HepG2 (cell line): ENCODE results near the gene JUND. TPM values are rescaled to one million over a fixed set of nuclear protein-coding genes. Genes with fewer than 3 reads are reported as not detected.

ENCODE experiments used
- ATAC-seq: fragments of 200-7000 bp; cut with Tn5 transposase; 3 replicates; pipeline ENCODE4 v1.9.1; 2020; ENCODE audit warnings: mild to moderate bottlenecking, moderate library complexity
- BruUV-seq: library from RNA; stranded (reverse); fragments of 400-500 nt; replicated peaks from 2 replicates; lab custom pipeline; 2021; lab: Mats Ljungman, UMichigan
- CTCF ChIA-PET: fragments of 300-600 bp; formaldehyde crosslinking; extraction: SDS; loops from one replicate; lab custom pipeline; 2021; ENCODE audit warnings: low total read pairs, inconsistent platforms, low intra/inter-chr PET ratio; lab: Yijun Ruan, JAX
- POLR2A ChIA-PET: fragments of 350-600 bp; sonication (Branson Sonifier 250); formaldehyde crosslinking; loops from one replicate; lab custom pipeline; 2020; ENCODE audit warnings: antibody characterized with exemption, inconsistent platforms; lab: Yijun Ruan, JAX
- DNase-seq: peaks from one replicate; pipeline ENCODE4 v3.0.0-alpha.2; 2015; ENCODE audit warnings: low spot score
- FAIRE-seq: peaks from 3 replicates; lab custom pipeline; 2011; peaks lifted over from hg19 to GRCh38; lab: Jason Lieb, UNC
- H2AFZ ChIP-seq: one replicate; pipeline ENCODE4 v1.6.1; 2011; ENCODE audit warnings: low read length, inconsistent platforms
- H3K27ac ChIP-seq: fragments of 300-600 bp; 3 replicates; pipeline ENCODE4 v1.8.0; 2011; ENCODE audit warnings: mixed run types, mild to moderate bottlenecking, mixed read lengths, low read length, inconsistent platforms; ENCODE audit not compliant: insufficient read depth; ENCODE audit errors: extremely low read length
- H3K27me3 ChIP-seq, 2 experiments: fragments of 200-600 bp in 1 of 2; 2 replicates in 1 of 2; 3 replicates in 1 of 2; pipeline versions ENCODE4 v1.6.0 to v1.8.0; 2011; ENCODE audit warnings: low read length in 2 of 2, mild to moderate bottlenecking in 2 of 2, moderate library complexity in 2 of 2, inconsistent platforms in 1 of 2; ENCODE audit not compliant: insufficient read depth in 2 of 2, control insufficient read depth in 1 of 2
- H3K36me3 ChIP-seq, 2 experiments: fragments of 200-600 bp in 1 of 2; replicated peaks in 1 of 2; 2 replicates in 1 of 2; 3 replicates in 1 of 2; pipeline versions ENCODE4 v1.5.1 to v1.8.0; 2011; ENCODE audit warnings: low read length in 2 of 2, inconsistent platforms in 1 of 2; ENCODE audit not compliant: insufficient read depth in 2 of 2, control insufficient read depth in 1 of 2
- H3K4me1 ChIP-seq: 2 replicates; pipeline ENCODE4 v1.5.1; 2012; ENCODE audit warnings: low read length, inconsistent platforms; ENCODE audit not compliant: insufficient read depth
- H3K4me2 ChIP-seq: 2 replicates; pipeline ENCODE4 v1.6.0; 2011; ENCODE audit warnings: low read depth, low read length, inconsistent platforms
- H3K4me3 ChIP-seq, 3 experiments: fragments of 200-600 bp in 1 of 3; sonication (generic), shearing (Covaris generic) in 1 of 3; replicated peaks in 1 of 3; 2 replicates each; pipeline ENCODE4 v1.5.1; 2011 to 2016; ENCODE audit warnings: low read length in 3 of 3, inconsistent platforms in 2 of 3, low read depth in 2 of 3, mild to moderate bottlenecking in 2 of 3, control low read depth in 1 of 3, mixed read lengths in 1 of 3; ENCODE audit not compliant: insufficient read depth in 1 of 3
- H3K79me2 ChIP-seq: one replicate; pipeline ENCODE4 v1.6.1; 2011; ENCODE audit warnings: low read length, inconsistent platforms; ENCODE audit not compliant: insufficient read depth
- H3K9ac ChIP-seq: 2 replicates; pipeline ENCODE4 v1.6.0; 2011; ENCODE audit warnings: mild to moderate bottlenecking, low read depth, low read length, inconsistent platforms; ENCODE audit not compliant: insufficient read depth
- H3K9me3 ChIP-seq: 2 replicates; pipeline ENCODE4 v1.5.1; 2012; ENCODE audit warnings: mild to moderate bottlenecking, low read length
- H4K20me1 ChIP-seq: 2 replicates; pipeline ENCODE4 v1.6.0; 2011; ENCODE audit warnings: inconsistent platforms, mild to moderate bottlenecking, low read length, moderate library complexity; ENCODE audit not compliant: insufficient read depth
- NR2F2 ChIP-seq: IDR thresholded peaks from 2 replicates; pipeline ENCODE4 v1.6.1; 2012; ENCODE audit warnings: low read depth, inconsistent platforms, borderline replicate concordance
- SALL2 ChIP-seq: sonication (generic); formaldehyde crosslinking; IDR thresholded peaks from 2 replicates; pipeline ENCODE4 v1.8.1; 2023; ENCODE audit warnings: mild to moderate bottlenecking, missing genetic modification reagents, inconsistent platforms
- SIX4 ChIP-seq: sonication (generic); formaldehyde crosslinking; IDR thresholded peaks from 2 replicates; pipeline ENCODE4 v1.4.0; 2020; ENCODE audit warnings: missing genetic modification reagents
- TCF12 ChIP-seq, 2 experiments: fragments of 450-650 bp in 1 of 2; sonication (generic) in 1 of 2; formaldehyde crosslinking in 1 of 2; IDR thresholded peaks; 2 replicates each; pipeline versions ENCODE4 v1.6.1 to v1.8.0; 2017 to 2022; ENCODE audit warnings: antibody characterized with exemption in 1 of 2, mild to moderate bottlenecking in 1 of 2, missing genetic modification reagents in 1 of 2, moderate library complexity in 1 of 2
- XRCC5 ChIP-seq: fragments of 200-400 bp; formaldehyde crosslinking; optimal IDR thresholded peaks from 2 replicates; pipeline ENCODE3; 2017; ENCODE audit warnings: mild to moderate bottlenecking, low read length
- ZNF121 ChIP-seq: sonication (generic); formaldehyde crosslinking; IDR thresholded peaks from 2 replicates; pipeline ENCODE4 v1.5.0; 2020; ENCODE audit warnings: mild to moderate bottlenecking, missing genetic modification reagents
- ZNF577 ChIP-seq: sonication (generic); formaldehyde crosslinking; IDR thresholded peaks from 2 replicates; pipeline ENCODE4 v1.4.0; 2020; ENCODE audit warnings: mild to moderate bottlenecking, low read depth, missing genetic modification reagents, borderline replicate concordance
- WGBS: methylation state at CpG from one replicate; pipeline ENCODE4 v1.1.6; 2017; ENCODE audit warnings: low lambda C conversion rate; 5-methylcytosine and 5-hydroxymethylcytosine counted together
- in situ Hi-C: cut with HindIII; loops from 2 replicates; pipeline ENCODE4 v1.10.0; 2017; ENCODE audit warnings: low pct_unique_long_range_greater_than_20kb; ENCODE audit not compliant: extremely low pct_ligation_motif_present
- intact Hi-C: fragments of 100-400 bp; cut with micrococcal nuclease; formaldehyde crosslinking; loops from one replicate; pipeline ENCODE4 v1.10.0; 2022; ENCODE audit not compliant: unreplicated experiment
- polyA plus RNA-seq, 8 experiments: library from polyadenylated mRNA; depleted of rRNA in 3 of 8; stranded (reverse) in 7 of 8; unstranded in 1 of 8; fragments of >200 nt; fragmentation: Illumina TruSeq in 4 of 8; extraction: Trizol in 4 of 8; gene quantifications; 2 replicates each; pipeline versions ENCODE4 v1.2.1 to v1.2.3, GENCODE V29; 2011 to 2016; ENCODE audit warnings: low read depth in 4 of 8, missing spikeins in 1 of 8, mixed read lengths in 1 of 8; ENCODE audit not compliant: insufficient read depth in 1 of 8
- total RNA-seq, 5 experiments: library from RNA; depleted of rRNA; stranded (reverse); fragments of >200 nt; fragmentation: Illumina TruSeq; extraction: Trizol; gene quantifications; 2 replicates each; pipeline ENCODE4 v1.2.3, GENCODE V29; 2016; ENCODE audit warnings: low read depth in 1 of 5
- TF ChIP-seq, protein P1 (sequence below): sonication (generic); formaldehyde crosslinking; IDR thresholded peaks from 2 replicates; pipeline ENCODE4 v1.9.0; 2022; ENCODE audit warnings: low read depth, missing genetic modification reagents
- TF ChIP-seq, protein P2 (sequence below): sonication (generic); formaldehyde crosslinking; IDR thresholded peaks from 2 replicates; pipeline ENCODE4 v1.8.0; 2023; ENCODE audit warnings: mild to moderate bottlenecking, missing genetic modification reagents
- TF ChIP-seq, protein P3 (sequence below): fragments of 450-650 bp; IDR thresholded peaks from 2 replicates; pipeline ENCODE4 v1.6.1; 2017
- TF ChIP-seq, protein P4 (sequence below): sonication (generic); formaldehyde crosslinking; IDR thresholded peaks from 2 replicates; pipeline ENCODE4 v1.4.0; 2020; ENCODE audit warnings: missing genetic modification reagents
- TF ChIP-seq, protein P5 (sequence below): sonication (generic); formaldehyde crosslinking; IDR thresholded peaks from 2 replicates; pipeline ENCODE4 v1.5.0; 2020; ENCODE audit warnings: mild to moderate bottlenecking, missing genetic modification reagents
- TF ChIP-seq, protein P6 (sequence below), 2 experiments: sonication (generic) in 1 of 2; formaldehyde crosslinking in 1 of 2; IDR thresholded peaks; 2 replicates each; pipeline versions ENCODE4 v1.4.0 to v1.6.1; 2018 to 2020; ENCODE audit warnings: missing genetic modification reagents in 2 of 2, borderline replicate concordance in 1 of 2, low read depth in 1 of 2, mild to moderate bottlenecking in 1 of 2, missing biosample characterization in 1 of 2

Gene JUND
- total and polyA plus RNA-seq, 2 of the 13 experiments (the other 11 are each of a cell fraction or from before 2014, with no cell fraction given): 41.2 to 59.8 TPM

DNA sequence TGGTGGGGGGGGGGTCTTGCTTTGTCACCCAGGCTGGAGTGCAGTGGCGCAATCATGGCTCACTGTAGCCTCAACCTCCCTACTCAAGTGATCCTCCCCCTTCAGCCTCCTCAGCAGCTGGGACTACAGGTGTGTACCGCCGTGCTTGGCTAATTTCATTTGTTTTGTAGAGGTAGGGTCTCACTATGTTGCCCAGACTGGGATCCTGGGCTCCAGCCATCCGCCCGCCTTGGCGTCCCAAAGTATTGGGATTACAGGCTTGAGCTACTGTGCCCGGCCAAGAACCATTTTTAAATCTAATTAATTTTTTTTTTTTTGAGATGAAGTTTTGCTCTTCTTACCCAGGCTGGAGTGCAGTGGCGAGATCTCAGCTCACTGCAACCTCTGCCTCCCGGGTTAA is 18.2 kb upstream of the JUND start:
- Histone ChIP-seq H3K27ac (no peak overlapping the region), H4K20me1 (no peaks in the 10 kb centered on the region), H3K4me3 (no peak overlapping the region), H3K4me1 (peaks cover 51% of the 10 kb centered on the region), H2AFZ (no peak overlapping the region), H3K9me3 (no peaks in the 10 kb centered on the region), H3K36me3 (no peaks in the 10 kb centered on the region), H3K79me2 (no peaks in the 10 kb centered on the region), H3K4me2 (no peak overlapping the region), H3K9ac (no peak overlapping the region), H3K27me3 (no peaks in the 10 kb centered on the region)
- intact Hi-C loops (no loop called here), in situ Hi-C loops (no loop called here)
- ATAC-seq: no peak
- FAIRE-seq: no peak
- WGBS: 76% methylated on average over 9 of the region's 9 CpGs
- no peak for DNase-seq
- ChIA-PET CTCF (no interaction called here), POLR2A (interaction anchor here (6.1 to 7.2 kb wide), 2 partner anchors 18 to 20 kb away, joined by 187 to 251 read pairs; partner anchors contain the start of genes JUND and LSM4)
- BruUV-seq: no TSS peak
- TF ChIP-seq, protein P1, sequence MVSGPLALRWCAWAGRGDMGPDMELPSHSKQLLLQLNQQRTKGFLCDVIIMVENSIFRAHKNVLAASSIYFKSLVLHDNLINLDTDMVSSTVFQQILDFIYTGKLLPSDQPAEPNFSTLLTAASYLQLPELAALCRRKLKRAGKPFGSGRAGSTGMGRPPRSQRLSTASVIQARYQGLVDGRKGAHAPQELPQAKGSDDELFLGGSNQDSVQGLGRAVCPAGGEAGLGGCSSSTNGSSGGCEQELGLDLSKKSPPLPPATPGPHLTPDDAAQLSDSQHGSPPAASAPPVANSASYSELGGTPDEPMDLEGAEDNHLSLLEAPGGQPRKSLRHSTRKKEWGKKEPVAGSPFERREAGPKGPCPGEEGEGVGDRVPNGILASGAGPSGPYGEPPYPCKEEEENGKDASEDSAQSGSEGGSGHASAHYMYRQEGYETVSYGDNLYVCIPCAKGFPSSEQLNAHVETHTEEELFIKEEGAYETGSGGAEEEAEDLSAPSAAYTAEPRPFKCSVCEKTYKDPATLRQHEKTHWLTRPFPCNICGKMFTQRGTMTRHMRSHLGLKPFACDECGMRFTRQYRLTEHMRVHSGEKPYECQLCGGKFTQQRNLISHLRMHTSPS: no peak
- no peak for TF ChIP-seq NR2F2
- TF ChIP-seq, protein P2, sequence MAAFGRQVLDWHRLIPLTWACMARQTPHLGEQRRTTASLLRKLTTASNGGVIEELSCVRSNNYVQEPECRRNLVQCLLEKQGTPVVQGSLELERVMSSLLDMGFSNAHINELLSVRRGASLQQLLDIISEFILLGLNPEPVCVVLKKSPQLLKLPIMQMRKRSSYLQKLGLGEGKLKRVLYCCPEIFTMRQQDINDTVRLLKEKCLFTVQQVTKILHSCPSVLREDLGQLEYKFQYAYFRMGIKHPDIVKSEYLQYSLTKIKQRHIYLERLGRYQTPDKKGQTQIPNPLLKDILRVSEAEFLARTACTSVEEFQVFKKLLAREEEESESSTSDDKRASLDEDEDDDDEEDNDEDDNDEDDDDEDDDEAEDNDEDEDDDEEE: no peak
- TF ChIP-seq TCF12 (IDR thresholded peaks at IDR 0.05): no peak
- no peak for TF ChIP-seq TCF12 (CRISPR knock-in tag; IDR thresholded peaks at IDR 0.05)
- TF ChIP-seq, protein P3, sequence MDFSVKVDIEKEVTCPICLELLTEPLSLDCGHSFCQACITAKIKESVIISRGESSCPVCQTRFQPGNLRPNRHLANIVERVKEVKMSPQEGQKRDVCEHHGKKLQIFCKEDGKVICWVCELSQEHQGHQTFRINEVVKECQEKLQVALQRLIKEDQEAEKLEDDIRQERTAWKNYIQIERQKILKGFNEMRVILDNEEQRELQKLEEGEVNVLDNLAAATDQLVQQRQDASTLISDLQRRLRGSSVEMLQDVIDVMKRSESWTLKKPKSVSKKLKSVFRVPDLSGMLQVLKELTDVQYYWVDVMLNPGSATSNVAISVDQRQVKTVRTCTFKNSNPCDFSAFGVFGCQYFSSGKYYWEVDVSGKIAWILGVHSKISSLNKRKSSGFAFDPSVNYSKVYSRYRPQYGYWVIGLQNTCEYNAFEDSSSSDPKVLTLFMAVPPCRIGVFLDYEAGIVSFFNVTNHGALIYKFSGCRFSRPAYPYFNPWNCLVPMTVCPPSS: no peak
- no peak for TF ChIP-seq SALL2
- TF ChIP-seq, protein P4, sequence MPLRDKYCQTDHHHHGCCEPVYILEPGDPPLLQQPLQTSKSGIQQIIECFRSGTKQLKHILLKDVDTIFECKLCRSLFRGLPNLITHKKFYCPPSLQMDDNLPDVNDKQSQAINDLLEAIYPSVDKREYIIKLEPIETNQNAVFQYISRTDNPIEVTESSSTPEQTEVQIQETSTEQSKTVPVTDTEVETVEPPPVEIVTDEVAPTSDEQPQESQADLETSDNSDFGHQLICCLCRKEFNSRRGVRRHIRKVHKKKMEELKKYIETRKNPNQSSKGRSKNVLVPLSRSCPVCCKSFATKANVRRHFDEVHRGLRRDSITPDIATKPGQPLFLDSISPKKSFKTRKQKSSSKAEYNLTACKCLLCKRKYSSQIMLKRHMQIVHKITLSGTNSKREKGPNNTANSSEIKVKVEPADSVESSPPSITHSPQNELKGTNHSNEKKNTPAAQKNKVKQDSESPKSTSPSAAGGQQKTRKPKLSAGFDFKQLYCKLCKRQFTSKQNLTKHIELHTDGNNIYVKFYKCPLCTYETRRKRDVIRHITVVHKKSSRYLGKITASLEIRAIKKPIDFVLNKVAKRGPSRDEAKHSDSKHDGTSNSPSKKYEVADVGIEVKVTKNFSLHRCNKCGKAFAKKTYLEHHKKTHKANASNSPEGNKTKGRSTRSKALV (CRISPR knock-in tag): no peak
- TF ChIP-seq XRCC5: no peak
- TF ChIP-seq, protein P5, sequence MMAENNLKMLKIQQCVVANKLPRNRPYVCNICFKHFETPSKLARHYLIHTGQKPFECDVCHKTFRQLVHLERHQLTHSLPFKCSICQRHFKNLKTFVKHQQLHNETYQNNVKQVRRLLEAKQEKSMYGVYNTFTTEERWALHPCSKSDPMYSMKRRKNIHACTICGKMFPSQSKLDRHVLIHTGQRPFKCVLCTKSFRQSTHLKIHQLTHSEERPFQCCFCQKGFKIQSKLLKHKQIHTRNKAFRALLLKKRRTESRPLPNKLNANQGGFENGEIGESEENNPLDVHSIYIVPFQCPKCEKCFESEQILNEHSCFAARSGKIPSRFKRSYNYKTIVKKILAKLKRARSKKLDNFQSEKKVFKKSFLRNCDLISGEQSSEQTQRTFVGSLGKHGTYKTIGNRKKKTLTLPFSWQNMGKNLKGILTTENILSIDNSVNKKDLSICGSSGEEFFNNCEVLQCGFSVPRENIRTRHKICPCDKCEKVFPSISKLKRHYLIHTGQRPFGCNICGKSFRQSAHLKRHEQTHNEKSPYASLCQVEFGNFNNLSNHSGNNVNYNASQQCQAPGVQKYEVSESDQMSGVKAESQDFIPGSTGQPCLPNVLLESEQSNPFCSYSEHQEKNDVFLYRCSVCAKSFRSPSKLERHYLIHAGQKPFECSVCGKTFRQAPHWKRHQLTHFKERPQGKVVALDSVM: peak; percentile 22; the same call in 1 of the 2 replicates
- TF ChIP-seq ZNF121: peak; percentile 88
- TF ChIP-seq, protein P6, sequence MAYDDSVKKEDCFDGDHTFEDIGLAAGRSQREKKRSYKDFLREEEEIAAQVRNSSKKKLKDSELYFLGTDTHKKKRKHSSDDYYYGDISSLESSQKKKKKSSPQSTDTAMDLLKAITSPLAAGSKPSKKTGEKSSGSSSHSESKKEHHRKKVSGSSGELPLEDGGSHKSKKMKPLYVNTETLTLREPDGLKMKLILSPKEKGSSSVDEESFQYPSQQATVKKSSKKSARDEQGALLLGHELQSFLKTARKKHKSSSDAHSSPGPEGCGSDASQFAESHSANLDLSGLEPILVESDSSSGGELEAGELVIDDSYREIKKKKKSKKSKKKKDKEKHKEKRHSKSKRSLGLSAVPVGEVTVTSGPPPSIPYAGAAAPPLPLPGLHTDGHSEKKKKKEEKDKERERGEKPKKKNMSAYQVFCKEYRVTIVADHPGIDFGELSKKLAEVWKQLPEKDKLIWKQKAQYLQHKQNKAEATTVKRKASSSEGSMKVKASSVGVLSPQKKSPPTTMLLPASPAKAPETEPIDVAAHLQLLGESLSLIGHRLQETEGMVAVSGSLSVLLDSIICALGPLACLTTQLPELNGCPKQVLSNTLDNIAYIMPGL (CRISPR knock-in tag; IDR thresholded peaks at IDR 0.05; ENCODE audit: borderline replicate concordance in 1 of 2, low read depth in 1 of 2): no peak
- no peak for TF ChIP-seq SIX4
- no peak for TF ChIP-seq ZNF577 (CRISPR knock-in tag)
